GM21360 (cell line): ENCODE results near the gene ZBTB16.

ENCODE experiments used
- ATAC-seq: cut with Tn5 transposase; IDR thresholded peaks from one replicate; pipeline ENCODE4 v1.9.1; 2021; ENCODE audit warnings: mild to moderate bottlenecking, moderate library complexity; ENCODE audit not compliant: unreplicated experiment

Gene ZBTB16

DNA sequence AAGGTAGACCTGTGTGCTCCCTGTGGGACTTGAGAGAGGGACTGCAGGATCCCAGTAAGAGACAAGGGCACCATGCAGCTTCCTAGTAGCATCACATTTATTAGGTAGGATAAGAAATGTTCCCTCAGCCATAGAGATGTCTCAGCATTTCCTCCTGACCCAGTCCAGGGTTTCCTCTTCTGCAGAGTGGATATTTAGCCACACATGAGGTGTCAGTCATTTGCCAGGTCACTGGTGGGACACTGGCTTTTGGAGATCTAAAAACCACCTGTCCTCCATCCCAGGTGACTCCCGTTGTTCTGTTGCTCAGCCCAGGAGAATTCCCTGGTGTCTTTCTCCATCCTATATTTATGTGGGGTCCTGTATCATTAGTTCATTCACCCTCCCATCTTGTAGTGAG lies 119.1 kb downstream of the ZBTB16 start:
- no peak for ATAC-seq

DNA sequence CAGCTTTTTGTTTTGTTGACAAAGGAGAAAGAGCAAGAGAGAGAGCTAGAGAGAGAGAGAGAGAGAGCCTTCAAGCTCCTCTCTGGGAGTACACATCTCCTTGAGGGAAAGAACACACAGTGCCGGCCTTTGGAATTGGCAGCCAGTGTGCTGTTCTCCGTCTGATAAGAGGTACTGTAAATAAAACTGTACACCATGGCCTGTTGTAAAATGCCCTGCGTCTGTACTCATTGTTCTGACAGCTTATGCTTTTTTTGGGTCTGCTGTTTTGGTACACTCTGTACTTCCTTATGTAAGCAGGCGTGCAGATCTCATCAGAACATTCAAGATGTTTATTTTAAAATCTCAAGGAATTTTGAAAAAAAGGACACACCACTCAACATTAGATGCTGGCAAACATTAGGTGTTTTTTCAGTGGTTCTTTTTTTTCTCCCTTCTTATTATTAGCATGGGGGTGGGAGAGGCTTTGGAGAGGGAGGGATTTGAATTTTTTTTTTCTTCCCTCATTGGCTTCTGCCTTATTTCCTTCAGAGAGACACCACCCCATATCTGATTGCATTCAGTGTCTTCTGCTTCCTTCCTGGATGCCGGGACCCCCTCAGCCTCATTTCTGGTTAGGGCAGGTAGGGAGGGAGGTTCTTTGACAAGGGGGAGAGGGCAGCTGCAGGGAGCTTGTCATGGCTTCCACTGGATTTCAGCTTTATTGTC lies 119.9 kb downstream of the ZBTB16 start:
- ATAC-seq: no peak

DNA sequence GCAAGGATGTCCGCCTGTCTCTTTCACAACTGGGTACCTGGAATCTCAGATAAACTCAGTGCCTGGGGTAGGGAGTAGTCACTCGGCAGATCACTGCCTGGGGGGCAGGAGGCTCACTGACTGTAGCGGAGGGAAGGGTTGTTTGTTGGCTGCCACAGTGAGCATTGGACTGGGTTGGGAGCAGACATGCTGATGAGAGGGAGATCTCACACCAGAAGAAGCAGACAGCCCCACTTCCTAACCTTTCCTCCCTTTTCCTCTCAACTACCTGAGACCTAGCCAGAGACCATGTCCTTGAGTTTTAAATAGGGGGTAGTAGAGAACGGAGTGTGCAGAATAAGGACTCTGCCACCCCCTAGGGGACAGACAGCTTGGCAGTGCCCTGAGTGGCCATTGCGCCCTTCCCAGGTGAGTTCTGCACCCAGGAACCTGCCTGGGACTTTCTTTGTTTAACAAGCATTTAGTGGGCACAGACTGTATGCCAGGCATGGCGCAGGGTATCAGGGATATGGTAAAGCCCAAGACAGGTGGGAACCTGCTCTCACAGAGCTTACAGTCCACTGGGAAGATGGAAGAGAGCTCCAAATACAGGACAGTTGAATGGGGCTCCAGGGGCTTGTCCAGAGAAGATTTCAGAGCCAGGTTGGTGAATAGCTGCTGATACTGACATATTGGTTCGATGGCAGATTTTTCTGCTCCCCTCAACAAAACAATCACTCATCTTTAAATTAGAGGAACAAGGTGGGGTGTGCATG lies 121.0 kb downstream of the ZBTB16 start:
- ATAC-seq: no peak

GRCh38 chr11:114181195-114181594 lies 121.7 kb downstream of the ZBTB16 start:
- no peak for ATAC-seq

DNA sequence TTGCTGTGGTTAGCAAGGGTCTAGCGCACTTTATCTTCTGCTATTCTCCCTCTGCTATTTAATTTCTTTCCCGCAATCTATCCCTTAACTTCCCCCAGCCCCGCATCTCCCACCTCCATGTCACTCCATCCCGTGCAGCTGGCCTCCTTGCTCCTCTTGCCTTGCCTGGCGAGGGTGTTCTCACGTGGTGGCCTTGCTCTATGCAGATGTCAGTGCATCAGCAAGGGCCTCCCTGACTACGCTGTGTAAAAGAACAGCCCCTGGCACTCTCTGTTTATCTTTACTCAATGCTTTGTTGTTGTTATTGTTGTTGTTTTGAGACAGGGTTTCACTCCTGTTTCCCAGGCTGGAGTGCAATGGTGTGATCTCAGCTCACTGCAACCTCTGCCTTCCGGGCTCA lies 122.2 kb downstream of the ZBTB16 start:
- ATAC-seq: no peak

DNA sequence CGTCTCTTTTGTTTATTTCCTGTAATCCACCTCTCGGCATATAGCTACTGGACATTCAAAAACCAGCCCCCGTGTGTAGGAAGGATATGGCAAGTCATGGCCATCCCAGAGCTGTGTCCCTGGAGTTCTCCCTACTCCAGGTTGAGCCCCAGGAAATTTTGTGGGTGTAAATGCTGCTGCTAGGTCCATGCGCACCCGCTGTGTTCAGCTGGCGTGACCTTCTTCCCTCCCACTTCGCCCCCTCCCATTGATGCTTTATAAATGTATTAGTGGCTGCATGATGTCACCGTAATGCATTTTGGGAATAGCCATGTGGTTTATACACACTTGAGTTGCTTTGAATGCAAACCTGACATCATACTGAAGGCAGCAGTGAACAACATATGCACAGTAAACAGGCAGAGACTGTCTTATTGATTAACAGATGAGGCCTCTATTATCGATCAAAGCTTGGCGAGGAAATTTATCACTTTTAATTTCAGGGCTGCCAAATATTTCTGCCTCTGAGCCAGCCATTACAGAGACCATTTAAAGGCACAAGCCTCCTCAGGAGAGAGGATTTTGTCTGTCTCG lies 123.0 kb downstream of the ZBTB16 start:
- ATAC-seq: no peak

DNA sequence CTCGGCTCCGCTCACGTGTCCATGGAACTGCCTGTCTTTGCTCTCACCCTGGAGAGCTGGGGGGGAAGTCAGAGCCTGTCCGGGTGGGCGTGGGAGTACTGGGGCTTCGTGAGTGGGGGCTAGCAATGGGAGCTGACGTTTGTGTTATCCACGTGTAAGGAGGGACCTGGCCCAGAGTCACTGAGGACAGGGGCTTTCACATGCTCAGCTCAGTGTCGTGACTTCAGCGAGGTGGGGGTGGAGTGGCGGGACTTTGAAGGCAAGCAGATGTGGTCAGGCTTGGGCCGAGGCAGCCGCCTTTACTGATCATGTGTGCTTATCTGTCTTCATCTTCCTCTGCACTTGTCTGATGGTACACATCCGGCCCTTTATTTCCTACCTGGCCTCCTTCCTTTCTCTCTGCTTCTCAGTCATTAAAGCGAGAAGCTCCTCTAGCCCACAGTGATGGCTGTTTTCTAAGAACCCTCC lies 123.6 kb downstream of the ZBTB16 start:
- ATAC-seq: no peak

DNA sequence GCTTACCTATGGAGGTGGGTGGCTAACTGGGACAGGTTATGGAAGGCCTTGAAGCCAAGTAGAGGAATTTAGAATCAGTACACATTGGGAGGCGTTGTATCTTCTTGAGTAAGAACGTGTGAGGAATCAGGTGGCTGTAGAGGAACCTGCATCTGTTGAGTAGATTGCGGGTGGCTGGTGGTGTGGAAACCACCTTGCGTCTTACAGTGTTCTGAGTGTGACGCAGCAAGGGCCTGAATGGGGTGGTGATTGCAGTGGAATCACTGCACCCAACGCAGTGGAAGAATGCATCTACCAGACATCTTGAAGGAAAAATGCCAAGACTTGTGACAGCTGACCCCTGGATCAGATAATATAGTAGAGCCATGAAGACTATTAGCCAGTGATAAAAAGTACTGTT lies 125.9 kb downstream of the ZBTB16 start:
- no peak for ATAC-seq

GRCh38 chr11:114187173-114187572 lies 127.7 kb downstream of the ZBTB16 start:
- no peak for ATAC-seq

- no peak for ATAC-seq
Observed at GRCh38 chr11:114188851-114189570, 129.5 kb downstream of the ZBTB16 start.

GRCh38 chr11:114190630-114191029 lies 131.1 kb downstream of the ZBTB16 start:
- ATAC-seq: no peak

- ATAC-seq: no peak
Observed at GRCh38 chr11:114191893-114192292, 132.4 kb downstream of the ZBTB16 start.

DNA sequence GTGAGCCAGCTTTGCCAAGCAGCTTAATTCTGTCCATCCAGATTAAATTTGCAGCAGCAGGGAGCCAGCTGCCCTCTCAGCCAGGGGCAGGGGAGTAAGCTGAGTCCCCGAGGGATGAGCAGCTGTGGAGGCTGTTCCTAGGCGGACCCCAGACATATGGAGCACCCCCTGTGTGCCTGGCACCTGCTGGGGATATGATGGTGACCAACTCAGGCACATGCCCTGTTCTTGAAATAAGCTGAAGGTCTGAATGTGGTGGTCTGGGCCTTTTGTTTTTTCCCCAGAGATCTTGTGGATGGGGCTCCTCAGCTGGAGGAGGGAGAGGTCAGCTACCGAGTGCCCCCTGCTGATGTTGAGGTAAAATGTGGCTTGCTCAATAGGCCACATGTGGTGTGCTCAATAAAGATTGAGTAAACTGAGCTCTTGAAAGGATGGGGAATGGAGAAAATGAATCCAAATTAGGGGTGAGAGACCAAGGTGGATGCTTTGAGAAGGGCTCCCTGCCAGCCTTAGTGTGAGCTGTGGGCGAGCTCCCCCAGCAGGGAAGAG lies 133.4 kb downstream of the ZBTB16 start:
- ATAC-seq: no peak

DNA sequence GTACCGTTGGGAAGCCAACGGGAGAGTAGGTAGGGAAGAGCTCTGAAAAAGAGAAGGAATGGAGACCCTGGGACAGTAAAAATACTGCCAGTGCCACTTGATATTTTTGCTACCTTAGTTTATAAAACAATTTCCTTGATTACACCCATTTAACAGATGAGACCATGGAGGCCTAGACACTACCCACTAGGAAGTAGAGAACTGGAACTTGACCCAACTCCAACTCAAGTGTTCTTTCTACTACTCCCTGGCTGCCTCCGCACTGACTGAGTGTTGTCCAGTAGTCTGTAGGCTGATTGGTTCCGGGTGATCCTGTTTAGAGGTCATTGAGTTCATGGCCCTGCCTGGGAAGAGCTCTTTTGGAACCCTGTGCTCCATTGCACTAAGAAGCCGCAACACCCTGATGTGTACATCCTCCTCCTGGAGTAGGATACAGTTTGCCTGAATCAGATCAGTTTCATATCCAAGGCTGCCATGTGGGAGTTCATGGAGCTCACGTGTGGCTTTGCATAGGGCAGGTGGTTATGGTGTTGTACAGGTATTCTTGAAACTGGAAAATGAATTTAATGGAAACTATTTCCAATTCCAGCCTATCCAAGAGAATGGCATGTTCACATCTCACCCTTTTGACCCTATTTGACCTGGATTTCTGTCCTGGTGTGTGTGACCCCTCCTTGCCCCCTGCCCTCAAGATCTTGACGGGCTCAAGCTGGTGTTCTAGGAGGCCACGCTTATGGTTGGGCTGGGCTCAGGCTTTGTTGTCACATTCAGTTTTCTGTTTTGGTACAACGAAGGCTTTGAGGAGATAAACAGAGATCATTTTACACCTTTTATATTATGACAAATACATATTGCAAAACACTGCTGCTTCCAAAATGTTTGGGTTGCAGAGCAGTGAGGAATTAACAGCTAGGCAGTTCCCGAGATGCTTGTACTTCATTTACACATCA lies 134.5 kb downstream of the ZBTB16 start:
- no peak for ATAC-seq

DNA sequence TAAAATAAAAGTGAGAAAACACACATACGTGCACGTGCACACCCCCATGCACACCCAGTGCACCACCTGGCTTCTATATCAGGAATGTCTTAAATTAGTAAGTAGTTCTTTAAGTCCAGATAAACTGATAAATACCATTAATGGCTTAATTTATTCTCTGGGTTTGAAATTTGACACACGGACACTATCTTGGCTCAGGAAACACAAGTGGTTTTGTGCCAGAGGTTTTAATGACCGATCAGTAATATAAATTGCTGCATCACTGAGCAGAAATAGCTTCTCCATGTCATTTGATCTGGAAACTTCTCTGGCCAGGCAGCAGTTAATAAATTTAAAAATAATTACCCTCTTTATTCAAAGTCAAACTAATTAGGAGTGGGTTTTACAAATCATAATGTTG lies 135.2 kb downstream of the ZBTB16 start:
- no peak for ATAC-seq

GRCh38 chr11:114195151-114195550 lies 135.6 kb downstream of the ZBTB16 start:
- ATAC-seq: no peak

DNA sequence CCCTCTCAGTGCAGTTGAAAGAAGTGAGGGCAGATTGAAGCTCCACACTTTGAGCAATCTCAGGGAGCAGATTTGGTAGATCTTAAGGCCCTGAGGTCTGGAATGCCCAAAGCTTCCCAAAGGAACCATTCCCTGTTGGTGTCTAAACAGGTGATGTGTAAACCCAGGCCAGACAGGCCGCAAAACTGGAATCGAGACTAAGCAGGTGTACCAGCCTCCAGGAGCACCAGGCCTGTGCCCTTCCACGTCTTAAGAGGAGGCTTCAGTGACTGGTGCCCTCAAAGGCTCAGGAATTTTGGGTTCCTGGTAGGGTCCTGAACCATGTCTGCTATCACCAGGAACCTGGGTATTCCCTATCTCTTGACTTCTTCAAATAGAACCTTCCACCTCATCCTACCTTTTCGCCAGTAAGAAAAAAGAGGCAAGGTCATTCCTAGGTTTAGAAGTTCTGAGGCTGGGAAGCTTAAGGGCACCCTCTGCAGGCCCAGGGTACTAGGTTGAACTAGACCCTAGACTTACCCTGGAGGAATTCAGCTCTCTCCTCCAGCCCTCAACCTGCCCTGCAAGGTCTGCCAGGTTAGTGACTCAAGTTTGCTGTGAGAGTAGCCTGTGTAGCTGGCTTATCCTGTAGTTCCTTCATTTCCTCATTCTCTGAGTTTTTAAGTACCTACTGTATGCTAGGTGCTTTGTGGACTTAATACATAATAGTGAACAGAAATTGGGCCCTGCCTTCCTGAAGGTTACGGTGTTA lies 136.6 kb downstream of the ZBTB16 start:
- ATAC-seq: no peak

- ATAC-seq: no peak
Observed at GRCh38 chr11:114196997-114197703, 137.6 kb downstream of the ZBTB16 start.
